HG02759 (cell line): ENCODE measurements around the gene CDX4.
"Not testable (repeated sequence)": the region's sequence is repeated elsewhere in the genome, so short reads cannot be mapped to it uniquely, and the experiment has no call there.

ENCODE experiments used
- ATAC-seq: cut with Tn5 transposase; IDR thresholded peaks from one replicate; pipeline ENCODE4 v1.9.1; 2021; ENCODE audit warnings: mild to moderate bottlenecking, moderate library complexity; ENCODE audit not compliant: unreplicated experiment

Gene CDX4

GRCh38 chrX:73446831-73447230 lies at the start of gene CDX4:
TSS of gene CDX4 (plus strand) at chrX:73447053. CDS start at chrX:73447254, 201 bp downstream.
- no peak for ATAC-seq

GRCh38 chrX:73398185-73398914 lies 48.5 kb upstream of the CDX4 start:
- no peak for ATAC-seq

- no peak for ATAC-seq
Observed at GRCh38 chrX:73400136-73400748, 46.6 kb upstream of the CDX4 start.

- no peak for ATAC-seq
Observed at GRCh38 chrX:73401591-73402266, 45.1 kb upstream of the CDX4 start.

GRCh38 chrX:73412930-73413329 lies 33.9 kb upstream of the CDX4 start:
- no peak for ATAC-seq

GRCh38 chrX:73447311-73447794 lies 500 bp downstream of the CDX4 start:
- no peak for ATAC-seq

- ATAC-seq = no peak
Observed at GRCh38 chrX:73448379-73448778, 1.5 kb downstream of the CDX4 start.

GRCh38 chrX:73455171-73455570 lies 8.3 kb downstream of the CDX4 start:
- ATAC-seq = no peak

GRCh38 chrX:73457306-73457705 lies 10.5 kb downstream of the CDX4 start:
- no peak for ATAC-seq

- ATAC-seq = no peak
Observed at GRCh38 chrX:73468376-73468775, 21.5 kb downstream of the CDX4 start.

- no peak for ATAC-seq
Observed at GRCh38 chrX:73478961-73479360, 32.1 kb downstream of the CDX4 start.

- ATAC-seq = no peak
Observed at GRCh38 chrX:73481521-73481920, 34.7 kb downstream of the CDX4 start.

- no peak for ATAC-seq
Observed at GRCh38 chrX:73490661-73491060, 43.8 kb downstream of the CDX4 start.

- not testable (repeated sequence) for ATAC-seq
Observed at GRCh38 chrX:73492178-73492577, 45.3 kb downstream of the CDX4 start.
